OCI-M2 (cell line): ENCODE measurements around the gene CKB.
"Not testable (repeated sequence)": the region's sequence is repeated elsewhere in the genome, so short reads cannot be mapped to it uniquely, and the experiment has no call there.

Experiments used
- DNase-seq: peaks from one replicate; lab custom pipeline; 2025; ENCODE audit not compliant: unreplicated experiment; lab: John Stamatoyannopoulos, UW

CKB gene

GRCh38 chr14:103514596-103515421 lies 7.8 kb downstream of the CKB start:
- no peak for DNase-seq

DNA sequence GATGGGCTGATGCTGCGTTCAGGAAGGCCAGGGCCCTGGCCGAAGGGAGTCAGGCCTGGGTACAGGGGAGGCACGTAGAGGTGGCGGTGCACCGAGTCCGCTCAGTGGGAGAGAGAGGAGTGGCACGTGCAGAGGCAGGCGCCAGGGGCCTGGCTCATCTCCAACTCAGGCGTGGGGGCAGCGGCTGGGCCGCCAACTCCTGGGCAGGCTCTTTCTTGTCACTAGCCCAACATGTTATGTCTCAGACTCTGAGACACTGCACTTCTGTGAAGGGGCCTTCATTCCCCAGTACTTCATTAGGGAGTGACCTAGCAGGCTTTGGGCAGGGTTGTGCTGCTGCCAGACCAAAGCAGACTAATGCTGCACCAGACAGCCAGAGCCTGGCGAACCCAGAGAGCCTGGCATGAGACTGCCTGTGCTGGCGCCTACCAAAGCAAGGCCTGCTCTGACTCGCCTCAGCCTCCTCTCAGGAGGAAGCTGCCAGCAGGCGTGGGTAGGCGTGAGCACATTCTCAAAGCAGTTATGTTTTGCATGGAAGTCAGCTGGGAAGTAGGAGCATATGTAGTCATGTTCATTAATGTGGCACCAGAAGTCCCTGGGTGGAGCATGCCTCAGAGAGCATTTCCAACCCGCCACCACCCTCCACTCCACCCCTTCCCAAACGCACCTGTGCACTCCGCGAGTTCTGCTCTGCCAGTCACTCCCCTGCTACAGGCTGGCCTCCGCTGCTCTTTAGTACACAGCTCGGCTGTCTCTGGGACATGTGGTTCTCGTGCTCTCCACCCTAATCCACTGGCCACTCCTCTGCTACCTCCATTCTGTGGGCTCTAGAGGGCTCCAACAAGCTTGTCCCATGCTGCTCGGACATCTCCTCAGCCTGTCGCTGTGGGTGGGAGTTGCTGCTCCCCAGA lies 9.7 kb downstream of the CKB start:
- DNase-seq: no peak

DNA sequence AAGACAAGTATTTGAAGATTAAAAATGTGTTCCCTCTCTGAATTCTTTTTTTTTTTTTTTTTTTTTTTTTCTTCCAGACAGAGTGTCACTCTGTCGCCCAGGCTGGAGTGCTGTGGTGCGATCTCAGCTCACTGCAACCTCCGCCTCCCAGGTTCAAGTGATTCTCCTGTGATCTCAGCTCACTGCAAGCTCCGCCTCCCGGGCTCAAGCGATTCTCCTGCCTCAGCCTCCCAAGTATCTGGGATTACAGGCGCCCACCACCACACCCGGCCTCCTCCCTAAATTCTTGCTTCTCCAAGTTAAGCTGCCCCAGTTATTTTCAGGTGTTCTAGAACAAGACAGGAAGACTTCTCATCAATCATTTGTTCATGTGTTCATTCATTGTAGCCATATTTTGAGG lies 10.4 kb downstream of the CKB start:
- not testable (repeated sequence) for DNase-seq

DNA sequence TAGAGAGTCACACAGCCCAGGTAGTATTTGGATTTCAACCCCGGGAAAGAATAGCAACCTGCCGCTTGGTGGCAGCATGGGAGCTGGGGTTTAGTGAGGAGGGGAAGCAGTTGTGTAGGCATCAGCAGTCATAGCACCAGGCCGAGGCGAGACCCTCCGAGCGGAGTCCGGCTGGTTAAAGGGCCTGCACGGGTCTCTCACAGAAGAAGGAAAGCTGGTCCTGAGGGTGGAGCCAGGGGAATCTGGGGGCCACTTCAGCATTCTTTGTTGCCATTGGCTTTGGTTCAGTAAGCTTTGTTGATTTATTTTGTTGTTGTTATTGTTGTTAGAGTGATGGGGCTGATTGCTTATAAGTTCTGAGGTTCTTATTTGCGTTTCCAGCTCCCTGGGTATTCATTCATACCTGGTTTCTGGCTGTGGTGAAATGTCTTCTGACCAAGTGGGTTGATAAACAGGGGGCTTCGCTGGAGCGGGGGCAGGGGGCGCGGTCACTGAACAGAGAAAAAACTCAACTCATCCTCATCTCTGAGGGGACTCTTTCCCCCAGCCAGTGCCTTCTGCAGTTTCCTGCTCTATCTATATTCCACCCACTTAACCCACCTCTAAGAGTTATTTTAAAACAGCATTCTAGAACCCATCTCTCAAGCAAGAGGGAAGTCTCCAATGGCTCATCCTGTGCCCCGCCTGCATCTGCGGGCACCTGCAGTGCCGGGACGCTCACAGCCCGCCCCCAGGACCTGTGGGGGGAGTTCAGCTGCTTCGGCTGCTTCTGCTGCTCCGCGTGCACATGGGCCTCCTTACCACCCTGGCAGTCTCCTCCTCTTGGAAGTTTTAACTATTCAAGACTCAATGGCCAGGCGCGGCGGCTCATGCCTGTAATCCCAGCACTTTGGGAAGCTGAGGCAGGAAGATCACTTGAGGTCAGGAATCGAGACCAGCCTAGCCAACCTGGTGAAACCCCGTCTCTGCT lies 11.6 kb downstream of the CKB start:
- DNase-seq: no peak

- no peak for DNase-seq
Observed at GRCh38 chr14:103509864-103510723, 12.5 kb downstream of the CKB start.

DNA sequence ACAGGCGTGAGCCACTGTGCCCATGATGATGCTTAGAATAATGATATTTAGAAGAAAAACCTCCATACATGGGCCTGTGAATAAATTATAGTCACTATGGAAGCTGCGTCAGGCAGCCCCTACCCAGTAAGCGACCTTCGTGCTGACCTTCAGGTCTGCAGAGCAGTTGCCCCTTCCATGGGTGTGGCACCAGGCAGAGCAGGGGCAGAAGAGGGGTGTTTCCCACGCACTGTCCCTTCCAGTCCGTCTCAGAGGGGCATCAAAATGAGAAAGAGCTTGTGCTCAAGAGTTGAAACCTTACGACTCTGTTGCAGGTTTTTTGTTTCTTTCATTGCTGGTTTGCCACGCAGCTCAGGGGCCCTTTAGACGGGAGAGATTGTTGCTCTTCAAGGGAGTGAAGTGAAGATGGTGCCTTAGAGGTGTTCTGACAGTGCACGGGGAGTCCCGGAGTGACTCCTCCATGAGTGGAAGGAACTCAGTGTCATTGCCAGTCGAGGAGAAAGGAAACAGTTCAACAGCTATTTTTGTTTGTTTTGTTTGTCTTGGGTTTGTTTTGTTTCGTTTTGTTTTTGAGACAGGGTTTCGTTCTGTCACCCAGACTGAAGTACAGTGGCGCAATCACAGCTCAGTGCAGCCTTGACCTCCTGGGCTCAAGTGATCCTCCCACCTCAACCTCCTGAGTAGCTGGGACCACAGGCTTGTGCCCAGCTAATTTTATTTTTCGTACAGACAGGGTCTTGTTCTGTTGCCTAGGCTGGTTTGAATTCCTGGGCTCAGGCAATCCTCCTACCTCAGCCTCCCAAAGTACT lies 13.9 kb downstream of the CKB start:
- DNase-seq: no peak

GRCh38 chr14:103507751-103508150 lies 14.9 kb downstream of the CKB start:
- no peak for DNase-seq

- DNase-seq: no peak
Observed at GRCh38 chr14:103504991-103505565, 17.6 kb downstream of the CKB start.

DNA sequence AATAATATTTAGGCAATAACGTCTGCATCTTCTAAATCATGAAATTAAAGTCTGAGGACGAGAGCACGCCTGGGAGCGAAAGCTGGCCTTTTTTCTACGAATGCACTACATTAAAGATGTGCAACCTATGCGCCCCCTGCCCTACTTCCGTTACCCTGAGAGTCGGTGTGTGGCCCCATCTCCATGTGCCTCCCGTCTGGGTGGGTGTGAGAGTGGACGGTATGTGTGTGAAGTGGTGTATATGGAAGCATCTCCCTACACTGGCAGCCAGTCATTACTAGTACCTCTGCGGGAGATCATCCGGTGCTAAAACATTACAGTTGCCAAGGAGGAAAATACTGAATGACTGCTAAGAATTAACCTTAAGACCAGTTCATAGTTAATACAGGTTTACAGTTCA lies 19.3 kb downstream of the CKB start:
- no peak for DNase-seq

GRCh38 chr14:103502877-103503276 lies 19.8 kb downstream of the CKB start:
- DNase-seq: no peak

DNA sequence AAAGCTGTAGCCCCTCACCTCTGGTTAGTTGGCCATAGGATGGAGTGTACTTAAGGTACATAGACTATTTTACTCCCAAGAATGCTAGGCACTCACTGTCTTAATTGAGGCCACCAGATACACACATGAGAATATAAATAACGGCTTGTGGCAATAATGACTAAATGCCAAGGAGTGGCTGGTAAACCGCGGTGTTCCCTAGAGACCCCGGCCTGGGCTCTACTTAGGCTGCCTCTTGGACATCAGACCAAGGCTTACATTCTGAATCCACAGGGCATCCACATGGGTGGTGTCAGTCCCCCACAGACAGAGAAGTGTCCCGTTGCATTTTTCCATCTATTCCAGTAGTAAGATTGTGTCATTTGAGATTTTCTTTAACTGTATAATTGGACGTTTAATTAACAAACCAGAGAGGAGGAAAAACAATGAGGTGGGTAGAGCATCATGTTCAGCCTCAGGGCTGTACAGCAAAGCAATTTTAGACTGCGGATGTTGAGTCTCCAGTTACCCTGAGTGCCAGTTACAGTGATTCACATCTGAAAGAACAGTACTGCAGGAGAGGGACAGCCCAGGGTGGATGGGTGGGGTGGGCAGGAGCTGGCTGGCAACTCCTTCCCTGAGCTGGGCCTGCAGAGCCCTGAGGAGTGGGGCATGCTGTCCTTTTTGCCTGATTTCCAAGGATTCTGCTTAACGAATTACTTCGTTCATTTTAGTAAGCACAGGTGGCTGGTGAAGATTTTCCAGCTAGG lies 20.5 kb downstream of the CKB start:
- no peak for DNase-seq

DNA sequence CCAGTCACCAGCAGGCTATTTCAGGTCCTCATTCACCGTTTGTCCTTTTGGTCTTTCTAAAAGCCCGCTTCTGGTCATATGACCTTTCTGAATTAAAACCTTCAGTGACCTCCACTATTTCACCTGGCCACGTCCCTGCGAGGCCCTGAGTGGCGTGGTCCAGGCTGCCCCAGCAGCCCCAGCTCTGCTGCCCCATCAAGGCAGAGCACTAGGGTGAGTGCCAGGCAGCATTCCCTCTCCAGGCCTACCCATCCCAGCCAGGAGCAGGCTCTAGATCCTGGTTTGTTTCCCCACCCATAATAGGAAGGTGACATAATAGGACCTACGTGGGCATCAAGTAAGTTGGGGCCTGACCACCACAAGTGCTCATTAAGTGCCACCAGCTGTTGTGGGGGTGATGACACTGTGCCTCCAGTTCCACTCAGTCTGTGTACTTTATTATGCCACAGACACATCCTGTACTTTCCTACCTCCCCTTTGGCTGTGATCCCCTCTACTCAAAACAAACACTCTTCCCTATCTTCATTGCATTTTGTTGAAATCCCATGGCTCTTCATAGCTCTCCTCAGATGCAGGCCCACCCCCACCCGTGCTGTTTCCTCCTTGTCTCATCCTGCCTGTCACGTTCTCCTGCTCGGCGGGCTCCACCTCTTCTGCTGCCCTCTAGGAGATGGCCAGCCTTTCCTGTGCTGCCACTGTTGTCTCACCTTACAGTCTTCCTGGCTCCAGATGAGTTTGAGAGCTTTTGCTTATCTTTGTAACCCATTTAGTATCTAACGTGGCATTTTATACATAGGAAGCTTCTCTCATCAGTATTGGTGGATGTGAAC lies 21.4 kb downstream of the CKB start:
- DNase-seq: no peak

GRCh38 chr14:103500148-103500990 lies 22.3 kb downstream of the CKB start:
- peak; percentile 55 for DNase-seq

DNA sequence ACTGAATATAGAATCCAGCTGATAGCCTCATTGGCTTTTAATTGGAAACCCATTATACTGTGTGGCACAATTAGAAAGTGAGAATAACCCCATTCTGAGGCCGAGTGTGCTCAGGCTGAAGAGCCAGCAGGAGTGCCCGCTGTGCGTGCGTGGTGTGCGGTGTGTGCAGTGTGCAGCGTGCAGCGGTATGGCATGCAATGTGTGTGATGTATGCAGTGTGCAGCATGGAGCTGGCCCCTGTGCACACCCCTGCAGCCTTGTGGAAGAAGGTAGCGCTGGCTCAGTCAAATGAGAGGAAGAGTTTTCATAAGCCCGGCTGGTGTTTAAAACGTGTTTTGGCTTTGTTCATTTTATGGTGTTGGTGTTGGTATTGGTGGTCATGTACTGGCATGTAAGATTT lies 22.9 kb downstream of the CKB start:
- no peak for DNase-seq

GRCh38 chr14:103496776-103497175 lies 25.9 kb downstream of the CKB start:
- no peak for DNase-seq

DNA sequence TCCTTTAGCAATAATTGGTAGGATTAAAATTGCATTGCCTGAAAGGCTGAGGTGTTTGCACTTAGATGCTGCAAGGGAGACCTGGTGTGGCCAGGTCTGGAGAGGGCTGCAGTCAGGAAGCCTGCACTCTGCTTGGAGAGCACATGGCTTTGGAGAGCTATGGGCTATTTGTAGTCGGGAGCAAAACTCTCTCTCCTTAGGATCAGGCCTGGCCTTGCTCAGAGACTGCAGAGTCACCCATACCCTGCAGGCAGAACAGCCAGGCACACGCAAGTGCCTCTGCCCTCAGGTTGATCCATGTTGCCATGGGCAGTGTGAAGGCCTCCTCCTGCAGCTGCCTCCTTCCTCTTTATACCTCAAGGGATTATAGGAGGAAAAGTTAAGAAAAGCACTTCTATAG lies 26.8 kb downstream of the CKB start:
- DNase-seq: no peak
